Measurements from ENCODE around the gene CNTN4.

CNTN4 gene

GRCh38 chr3:2268779-2269178 lies 170.1 kb downstream of the CNTN4 start:
- Histone ChIP-seq H3K4me3 (ENCODE audit: low read depth, low read length) (no peak overlapping the region), H3K27me3 (ENCODE audit: insufficient read depth, low read depth, severe bottlenecking) (no peaks in the 10 kb centered on the region), H3K27ac (no peak overlapping the region), H3K36me3 (no peaks in the 10 kb centered on the region), H3K9me3 (ENCODE audit: severe bottlenecking) (no peaks in the 10 kb centered on the region)
- TF ChIP-seq, protein P1, sequence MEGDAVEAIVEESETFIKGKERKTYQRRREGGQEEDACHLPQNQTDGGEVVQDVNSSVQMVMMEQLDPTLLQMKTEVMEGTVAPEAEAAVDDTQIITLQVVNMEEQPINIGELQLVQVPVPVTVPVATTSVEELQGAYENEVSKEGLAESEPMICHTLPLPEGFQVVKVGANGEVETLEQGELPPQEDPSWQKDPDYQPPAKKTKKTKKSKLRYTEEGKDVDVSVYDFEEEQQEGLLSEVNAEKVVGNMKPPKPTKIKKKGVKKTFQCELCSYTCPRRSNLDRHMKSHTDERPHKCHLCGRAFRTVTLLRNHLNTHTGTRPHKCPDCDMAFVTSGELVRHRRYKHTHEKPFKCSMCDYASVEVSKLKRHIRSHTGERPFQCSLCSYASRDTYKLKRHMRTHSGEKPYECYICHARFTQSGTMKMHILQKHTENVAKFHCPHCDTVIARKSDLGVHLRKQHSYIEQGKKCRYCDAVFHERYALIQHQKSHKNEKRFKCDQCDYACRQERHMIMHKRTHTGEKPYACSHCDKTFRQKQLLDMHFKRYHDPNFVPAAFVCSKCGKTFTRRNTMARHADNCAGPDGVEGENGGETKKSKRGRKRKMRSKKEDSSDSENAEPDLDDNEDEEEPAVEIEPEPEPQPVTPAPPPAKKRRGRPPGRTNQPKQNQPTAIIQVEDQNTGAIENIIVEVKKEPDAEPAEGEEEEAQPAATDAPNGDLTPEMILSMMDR (IDR thresholded peaks at IDR 0.05; ENCODE audit: low read depth, low read length), result peak; percentile 44; the same call in 1 of the 2 replicates
- peak; percentile 33 for DNase-seq

DNA sequence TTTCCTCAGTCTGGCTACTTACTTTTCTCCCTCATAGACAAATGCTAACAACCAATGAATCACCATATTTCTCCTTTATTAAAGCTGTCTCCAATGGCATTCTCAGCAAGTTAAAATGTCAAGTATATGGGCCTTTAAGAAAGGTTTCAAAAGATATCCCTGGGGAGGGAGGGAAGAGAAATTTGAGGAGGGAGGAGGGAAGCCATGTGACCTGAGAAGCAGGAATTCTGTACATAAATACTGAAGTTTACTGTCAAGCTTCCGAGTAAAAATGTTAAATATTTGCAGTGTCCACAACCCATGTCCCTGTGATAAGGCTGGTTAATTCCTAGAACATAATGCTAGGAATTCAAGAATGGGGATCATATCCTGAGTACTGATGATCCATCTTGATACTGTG lies 175.9 kb downstream of the CNTN4 start:
- TF ChIP-seq, protein P1 (IDR thresholded peaks at IDR 0.05; ENCODE audit: low read depth, low read length), result no peak
- no peak for DNase-seq
- Histone ChIP-seq H3K27me3 (ENCODE audit: insufficient read depth, low read depth, severe bottlenecking) (no peaks in the 10 kb centered on the region), H3K9me3 (ENCODE audit: severe bottlenecking) (no peaks in the 10 kb centered on the region), H3K4me3 (ENCODE audit: low read depth, low read length) (no peak overlapping the region), H3K36me3 (no peaks in the 10 kb centered on the region), H3K27ac (no peak overlapping the region)

- no peaks in the 10 kb centered on the region for H3K9me3 ChIP-seq (ENCODE audit: severe bottlenecking)
- H3K4me3 ChIP-seq (ENCODE audit: low read depth, low read length), result no peak overlapping the region
- TF ChIP-seq, protein P1 (IDR thresholded peaks at IDR 0.05; ENCODE audit: low read depth, low read length), result no peak
- H3K27me3 ChIP-seq (ENCODE audit: insufficient read depth, low read depth, severe bottlenecking), result no peaks in the 10 kb centered on the region
- no peaks in the 10 kb centered on the region for H3K36me3 ChIP-seq
- no peak overlapping the region for H3K27ac ChIP-seq
- no peak for DNase-seq
Measured at GRCh38 chr3:2283818-2284217, 185.2 kb downstream of the CNTN4 start.

- Histone ChIP-seq H3K9me3 (ENCODE audit: severe bottlenecking) (no peaks in the 10 kb centered on the region), H3K36me3 (no peaks in the 10 kb centered on the region), H3K27ac (no peak overlapping the region), H3K27me3 (ENCODE audit: insufficient read depth, low read depth, severe bottlenecking) (no peaks in the 10 kb centered on the region), H3K4me3 (ENCODE audit: low read depth, low read length) (no peak overlapping the region)
- DNase-seq, result no peak
- TF ChIP-seq, protein P1 (IDR thresholded peaks at IDR 0.05; ENCODE audit: low read depth, low read length), result no peak
Measured at GRCh38 chr3:2300938-2301337, 202.3 kb downstream of the CNTN4 start.

- H3K4me3 ChIP-seq (ENCODE audit: low read depth, low read length), result no peak overlapping the region
- TF ChIP-seq, protein P1 (IDR thresholded peaks at IDR 0.05; ENCODE audit: low read depth, low read length), result no peak
- H3K27me3 ChIP-seq (ENCODE audit: insufficient read depth, low read depth, severe bottlenecking), result no peaks in the 10 kb centered on the region
- no peak overlapping the region for H3K27ac ChIP-seq
- no peaks in the 10 kb centered on the region for H3K36me3 ChIP-seq
- no peak for DNase-seq
- no peaks in the 10 kb centered on the region for H3K9me3 ChIP-seq (ENCODE audit: severe bottlenecking)
Measured at GRCh38 chr3:2301361-2301760, 202.7 kb downstream of the CNTN4 start.

- H3K27me3 ChIP-seq (ENCODE audit: insufficient read depth, low read depth, severe bottlenecking), result no peaks in the 10 kb centered on the region
- no peak for DNase-seq
Measured at GRCh38 chr3:2303566-2303965, 204.9 kb downstream of the CNTN4 start.

More at GRCh38 chr3:2303566-2303965, 204.9 kb downstream of the CNTN4 start:
- no peaks in the 10 kb centered on the region for H3K9me3 ChIP-seq (ENCODE audit: severe bottlenecking)
- H3K27ac ChIP-seq, result no peak overlapping the region
- no peaks in the 10 kb centered on the region for H3K36me3 ChIP-seq
- TF ChIP-seq, protein P1 (IDR thresholded peaks at IDR 0.05; ENCODE audit: low read depth, low read length), result no peak
- no peak overlapping the region for H3K4me3 ChIP-seq (ENCODE audit: low read depth, low read length)
